Suppressor macrophage (primary cell): ENCODE data around the gene ARL6IP4.

Experiments
- DNase-seq, 4 experiments: peaks; one replicate each; pipeline ENCODE4 v3.0.0-alpha.2; 2020 to 2022

ARL6IP4 gene

GRCh38 chr12:122990961-122991622, 10.6 kb downstream of the ARL6IP4 start:
- no peak for DNase-seq

DNA sequence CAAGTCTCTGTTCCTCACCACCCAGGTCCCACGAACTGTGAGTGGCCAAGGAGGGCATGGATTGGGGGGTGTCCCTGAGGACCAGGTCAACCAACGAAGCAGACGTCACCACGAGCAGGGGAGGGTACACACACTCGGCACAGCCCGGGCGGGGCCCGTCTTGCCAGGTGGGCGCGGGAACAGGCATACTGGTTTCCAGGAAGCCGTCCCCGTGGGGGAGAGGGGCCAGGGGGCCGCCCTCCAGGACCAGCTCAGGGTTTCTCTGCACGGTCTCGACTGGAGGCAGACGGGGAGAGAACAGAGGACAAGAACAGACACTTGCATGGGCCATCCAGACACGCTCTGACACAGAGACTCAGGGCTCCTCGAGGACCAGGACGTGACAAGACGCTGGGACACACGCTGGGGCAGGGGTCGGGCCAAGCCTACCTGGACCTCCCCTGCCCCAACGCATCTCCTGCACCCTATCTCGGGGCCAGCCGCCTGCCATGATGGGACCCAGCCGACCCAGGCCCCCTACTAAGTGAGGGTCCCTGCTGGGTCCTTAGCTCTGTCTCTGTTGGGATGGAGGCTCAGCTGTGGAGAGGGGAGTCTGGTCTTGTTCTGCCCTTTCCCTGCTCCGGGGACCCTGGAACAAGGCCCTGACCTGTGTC, 11.3 kb downstream of the ARL6IP4 start:
- no peak for DNase-seq

DNA sequence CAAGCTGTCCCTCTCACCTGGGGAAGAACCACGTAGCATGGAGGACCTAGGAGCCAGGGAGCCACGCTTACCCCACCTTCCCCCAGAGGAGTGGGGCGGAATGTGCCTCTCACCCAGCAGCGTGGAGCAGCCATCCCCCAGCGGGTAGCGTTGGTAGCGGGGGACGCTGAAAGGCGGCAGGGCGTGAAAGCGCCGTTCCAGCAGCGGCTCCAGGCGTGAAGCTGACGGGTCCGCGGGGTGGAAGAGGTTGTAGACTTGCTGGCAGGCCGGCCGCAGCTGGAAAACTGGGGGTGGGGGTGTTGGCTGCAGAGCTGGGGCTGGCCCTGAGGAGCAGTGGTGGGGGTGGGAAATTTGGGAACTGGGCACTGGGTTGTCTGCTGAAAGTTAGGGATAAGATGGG, 11.9 kb downstream of the ARL6IP4 start:
- DNase-seq, result no peak

GRCh38 chr12:122994140-122994675, 13.7 kb downstream of the ARL6IP4 start:
- no peak for DNase-seq

DNA sequence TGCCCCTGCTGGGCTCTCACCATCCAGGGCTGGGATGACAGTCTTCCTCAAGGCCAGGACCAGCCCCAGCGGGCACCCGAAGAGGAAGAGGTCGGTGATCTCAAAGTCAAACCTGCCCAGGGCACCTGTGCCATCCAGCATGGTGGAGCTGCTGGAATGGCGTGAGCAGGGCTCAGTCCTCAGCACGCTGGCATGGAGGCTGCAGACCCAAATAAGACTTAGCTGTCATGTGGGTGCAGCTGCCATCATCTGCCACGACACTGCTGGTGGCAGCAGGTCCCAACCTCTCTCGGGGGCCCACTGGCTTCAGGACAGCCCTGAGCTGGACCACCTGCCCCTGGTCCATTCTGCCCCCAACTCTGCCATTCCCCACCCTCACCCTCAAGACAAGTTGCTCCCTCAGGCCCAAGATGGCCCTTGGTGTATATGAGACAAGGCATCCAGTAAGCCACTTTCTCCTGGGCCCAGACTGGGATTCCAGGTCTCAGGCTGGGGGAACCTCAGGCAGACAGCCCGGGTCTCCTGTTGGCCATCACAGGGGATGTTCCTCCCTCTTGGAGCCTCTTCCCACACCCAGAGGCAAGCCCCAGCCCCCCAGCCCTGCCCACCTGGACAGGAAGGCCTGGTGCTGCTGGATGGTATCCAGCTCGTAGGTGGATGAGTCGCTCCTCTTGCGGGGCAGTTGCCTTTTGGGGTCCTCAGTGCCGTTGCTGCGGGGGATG, 14.5 kb downstream of the ARL6IP4 start:
- DNase-seq, result no peak

GRCh38 chr12:122995503-122996187, 15.2 kb downstream of the ARL6IP4 start:
- no peak for DNase-seq

GRCh38 chr12:122996188-122996601, 15.7 kb downstream of the ARL6IP4 start:
- no peak for DNase-seq

DNA sequence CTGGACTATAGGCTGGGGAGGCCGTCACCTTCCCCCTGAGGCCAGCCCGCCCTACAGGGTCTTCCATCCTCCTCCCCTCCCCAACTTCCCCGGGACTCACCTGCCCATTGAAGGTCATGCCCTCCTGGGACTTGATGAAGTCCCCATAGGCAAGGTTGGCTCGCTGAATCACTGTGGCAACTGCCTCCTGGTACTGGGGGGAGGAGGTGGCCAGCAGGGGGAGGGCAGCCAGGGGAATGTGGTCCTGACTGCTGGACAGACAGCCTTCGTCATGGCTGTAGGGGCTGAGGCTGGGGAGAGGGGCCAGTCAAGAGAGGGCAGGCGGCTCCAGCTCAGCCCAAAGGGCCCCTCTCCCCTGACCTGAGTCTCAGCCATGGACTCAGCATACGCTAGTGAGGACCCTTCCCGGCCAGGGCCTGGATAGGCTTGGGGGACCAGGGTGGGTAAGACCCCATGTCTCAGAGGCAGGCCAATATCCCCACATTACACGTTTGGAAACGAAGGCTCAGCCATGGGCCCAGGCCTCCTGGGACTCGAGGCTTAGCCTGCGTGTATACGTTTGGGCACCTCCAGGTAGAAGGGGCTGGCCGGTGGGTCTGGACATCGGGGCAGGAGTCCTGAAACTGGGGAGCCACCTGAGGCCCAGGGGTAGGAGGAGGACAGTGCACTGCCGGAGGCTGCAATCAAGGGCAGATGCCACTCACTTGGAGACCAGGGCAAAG, 16.3 kb downstream of the ARL6IP4 start:
- no peak for DNase-seq

DNA sequence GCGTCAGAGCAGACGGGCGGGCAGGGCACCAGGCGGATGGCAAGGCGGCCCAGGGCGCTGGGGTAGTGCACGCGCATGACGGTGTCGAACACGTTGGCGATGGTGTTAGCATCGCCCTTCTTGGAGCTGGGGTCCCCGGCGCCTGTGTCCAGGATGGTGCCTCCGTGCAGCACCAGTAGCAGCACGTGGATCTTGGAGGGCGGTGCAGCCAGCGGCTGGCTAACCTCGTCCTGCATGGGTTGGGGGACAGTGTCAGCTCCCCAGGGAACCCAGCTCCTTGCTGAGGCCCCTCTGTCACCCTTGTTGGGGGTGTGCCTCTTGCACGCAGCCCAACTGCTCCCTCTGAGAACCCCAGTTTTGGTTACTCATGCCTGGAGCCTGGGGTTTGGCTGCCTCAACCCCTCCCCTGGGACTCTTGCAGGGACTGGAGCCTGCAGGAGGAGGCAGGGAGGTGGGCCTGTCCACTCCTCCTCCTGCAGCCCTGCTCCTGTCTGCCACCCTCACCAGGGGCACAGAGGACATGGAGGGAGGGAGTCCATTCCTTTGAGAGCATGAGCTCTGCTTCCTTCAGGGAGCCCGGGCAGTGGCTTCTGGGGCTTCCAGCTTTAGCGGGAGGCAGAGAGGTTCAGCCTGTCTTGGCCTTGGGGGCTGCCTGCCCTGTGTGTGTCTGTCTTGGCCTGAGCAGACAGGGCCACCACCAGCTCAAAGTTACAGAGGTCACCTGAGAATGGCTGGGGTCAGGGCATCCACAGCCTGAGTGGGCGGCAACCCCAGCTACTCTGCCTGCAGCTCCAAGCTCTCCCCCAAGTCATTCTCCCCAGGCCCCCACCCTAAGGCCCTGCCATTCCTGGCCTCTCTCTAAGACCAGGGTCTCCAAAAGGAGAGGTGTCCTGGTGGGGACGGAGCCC, 17.1 kb downstream of the ARL6IP4 start:
- DNase-seq, result no peak

DNA sequence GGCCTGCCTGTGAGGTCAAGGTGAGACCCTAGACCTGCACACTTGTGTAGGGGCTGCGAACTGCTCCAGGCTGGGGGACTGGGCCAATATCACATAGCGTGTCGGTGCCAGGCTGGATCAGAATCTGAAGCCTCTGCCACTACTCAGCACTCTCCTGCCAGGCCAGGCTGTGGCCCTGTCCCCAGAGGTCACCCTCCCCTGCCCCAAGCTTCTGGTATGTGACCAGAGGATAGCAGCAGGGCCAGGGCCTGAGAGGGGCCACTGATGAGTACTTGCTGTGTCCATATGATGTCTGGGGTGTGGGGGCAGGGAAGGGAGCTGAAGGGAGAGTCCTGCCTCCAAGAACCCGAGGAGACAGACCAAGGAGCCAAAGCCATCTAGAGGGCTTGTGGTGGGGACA, 17.8 kb downstream of the ARL6IP4 start:
- no peak for DNase-seq

- no peak for DNase-seq
Observed at GRCh38 chr12:122999196-122999946, 18.9 kb downstream of the ARL6IP4 start.

GRCh38 chr12:122999986-123000420, 19.5 kb downstream of the ARL6IP4 start:
- DNase-seq, result no peak

DNA sequence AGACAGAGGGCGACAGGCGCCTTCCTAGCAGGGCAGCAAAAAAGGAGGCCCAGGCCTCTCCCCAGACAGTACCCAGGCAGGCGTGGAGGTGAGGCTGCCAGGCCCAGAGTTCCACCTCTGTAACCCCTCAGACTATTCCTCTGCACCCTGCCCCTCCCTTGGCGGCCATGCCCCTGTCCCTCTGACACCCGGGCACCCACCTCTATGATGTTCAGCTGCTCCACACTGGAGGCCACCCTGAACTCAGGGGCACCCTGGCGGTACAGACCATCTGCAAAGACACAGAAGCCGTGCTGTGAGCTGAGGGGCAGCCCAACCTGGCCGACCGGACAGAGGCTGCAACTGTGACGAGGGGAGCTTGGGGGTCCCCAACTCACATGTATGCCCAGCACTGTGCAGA, 20.1 kb downstream of the ARL6IP4 start:
- DNase-seq, result no peak

DNA sequence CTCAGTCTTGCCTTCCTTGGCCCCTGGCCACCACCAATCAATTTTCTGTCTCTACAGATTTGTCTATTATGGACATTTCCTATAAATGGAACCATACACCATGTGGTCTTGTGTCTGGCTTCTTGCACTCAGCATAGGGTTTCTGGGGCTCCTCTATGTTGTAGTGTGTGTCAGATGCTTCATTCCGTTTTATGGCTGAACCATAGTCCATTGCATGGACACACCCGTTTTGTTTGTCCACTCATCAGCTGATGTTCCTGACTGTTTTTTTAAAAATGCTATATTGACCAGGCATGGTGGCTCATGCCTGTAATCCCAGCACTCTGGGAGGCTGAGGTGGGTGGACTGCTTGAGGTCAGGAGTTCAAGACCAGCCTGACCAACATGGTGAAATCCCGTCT, 21.0 kb downstream of the ARL6IP4 start:
- DNase-seq, result no peak

DNA sequence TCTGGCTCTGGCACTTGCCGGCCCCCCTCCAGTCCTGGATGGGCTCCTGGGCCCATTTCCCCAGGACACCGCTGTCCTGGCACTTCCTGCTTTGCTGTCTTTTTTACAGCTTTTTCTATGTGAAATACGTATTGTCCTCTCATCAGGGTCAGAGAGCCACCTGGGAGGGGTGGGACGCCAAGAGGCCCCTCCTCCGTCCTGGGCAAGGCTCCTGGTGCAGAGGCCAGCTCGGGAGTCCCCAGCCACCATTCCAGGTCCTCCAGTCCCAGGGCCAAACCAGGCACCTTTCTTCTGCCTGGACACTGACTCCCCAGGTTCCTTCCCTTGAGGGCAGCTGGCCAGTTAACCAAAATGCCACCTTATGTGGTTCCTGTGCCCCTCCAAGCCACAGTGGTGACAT, 22.8 kb downstream of the ARL6IP4 start:
- no peak for DNase-seq

DNA sequence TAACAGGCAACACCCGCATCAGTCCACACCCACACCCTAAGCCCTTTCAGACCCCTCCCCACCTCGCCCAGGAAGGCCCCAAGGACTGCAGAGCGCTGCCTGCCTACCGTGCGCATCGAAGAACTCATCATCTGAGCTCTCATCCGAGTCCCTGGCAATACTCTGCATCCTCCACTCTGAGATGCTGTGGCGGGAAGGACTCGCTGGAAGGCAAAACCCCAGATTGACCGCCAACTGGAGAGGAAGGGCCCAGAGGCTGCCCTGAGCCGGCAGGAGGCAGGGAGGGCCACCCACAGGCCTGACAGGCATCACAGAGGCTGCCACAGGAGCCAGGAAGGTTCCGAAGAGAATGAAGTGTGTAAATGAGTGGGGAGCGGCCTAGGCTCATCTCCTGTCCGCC, 23.8 kb downstream of the ARL6IP4 start:
- no peak for DNase-seq

- DNase-seq, result no peak
Observed at GRCh38 chr12:123005081-123005626, 24.7 kb downstream of the ARL6IP4 start.

DNA sequence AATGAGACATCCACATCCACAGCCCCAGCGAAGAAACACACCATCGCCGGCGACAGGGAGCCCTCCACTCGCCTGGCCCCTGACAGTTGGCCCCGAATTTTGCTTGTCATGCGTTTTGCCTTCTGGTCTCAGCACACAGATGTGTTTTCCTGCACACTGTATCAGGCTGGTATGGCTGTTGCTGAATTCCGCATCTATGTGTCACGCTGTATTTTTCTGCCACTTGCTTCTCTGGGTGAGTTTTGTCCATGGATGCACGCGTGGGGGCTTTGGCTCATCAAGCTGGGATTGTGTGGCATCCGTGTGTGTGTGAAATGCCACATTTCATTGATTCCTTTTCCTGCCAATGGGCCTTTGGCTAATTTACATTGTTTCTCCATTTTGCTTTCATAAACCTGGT, 26.5 kb downstream of the ARL6IP4 start:
- no peak for DNase-seq

GRCh38 chr12:123010110-123010509, 29.6 kb downstream of the ARL6IP4 start:
- no peak for DNase-seq

DNA sequence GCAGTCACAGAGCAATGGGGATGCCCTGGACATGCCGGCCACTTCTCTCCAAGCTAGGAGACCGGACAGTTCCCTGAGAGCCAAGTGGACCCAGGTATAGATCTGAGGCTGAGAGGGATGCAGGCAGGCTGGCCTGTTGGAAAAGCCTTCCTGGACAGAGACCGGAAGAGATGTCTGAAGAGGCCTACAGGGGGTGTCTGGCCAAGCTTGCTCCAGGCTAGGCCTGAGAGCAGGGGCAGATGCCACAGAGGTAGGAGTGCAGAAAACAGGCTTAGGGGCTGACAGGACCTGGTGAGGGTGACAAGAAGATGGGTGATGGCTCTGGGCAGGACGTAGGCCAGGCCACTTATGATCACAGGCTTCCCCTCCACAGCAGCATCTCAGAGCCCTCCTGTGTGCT, 30.2 kb downstream of the ARL6IP4 start:
- no peak for DNase-seq
